ENCODE results near the gene RPL27A.

The RPL27A gene

GRCh38 chr11:8694137-8694536, 11.5 kb downstream of the RPL27A start:
- H3K4me3 ChIP-seq (ENCODE audit: low read depth, low read length) = no peak overlapping the region
- in situ Hi-C loops (cut with HindIII; ENCODE audit: low sequenced_read_pairs) = no loop called here
- DNase-seq (ENCODE audit: low read depth, low spot score) = no peak
- TF ChIP-seq CTCF (IDR thresholded peaks at IDR 0.05; ENCODE audit: low read depth, low read length) = no peak

GRCh38 chr11:8697054-8697453, 14.5 kb downstream of the RPL27A start:
- in situ Hi-C loops (cut with HindIII; ENCODE audit: low sequenced_read_pairs) = no loop called here
- no peak overlapping the region for H3K4me3 ChIP-seq (ENCODE audit: low read depth, low read length)
- DNase-seq (ENCODE audit: low read depth, low spot score) = no peak
- no peak for TF ChIP-seq CTCF (IDR thresholded peaks at IDR 0.05; ENCODE audit: low read depth, low read length)

DNA sequence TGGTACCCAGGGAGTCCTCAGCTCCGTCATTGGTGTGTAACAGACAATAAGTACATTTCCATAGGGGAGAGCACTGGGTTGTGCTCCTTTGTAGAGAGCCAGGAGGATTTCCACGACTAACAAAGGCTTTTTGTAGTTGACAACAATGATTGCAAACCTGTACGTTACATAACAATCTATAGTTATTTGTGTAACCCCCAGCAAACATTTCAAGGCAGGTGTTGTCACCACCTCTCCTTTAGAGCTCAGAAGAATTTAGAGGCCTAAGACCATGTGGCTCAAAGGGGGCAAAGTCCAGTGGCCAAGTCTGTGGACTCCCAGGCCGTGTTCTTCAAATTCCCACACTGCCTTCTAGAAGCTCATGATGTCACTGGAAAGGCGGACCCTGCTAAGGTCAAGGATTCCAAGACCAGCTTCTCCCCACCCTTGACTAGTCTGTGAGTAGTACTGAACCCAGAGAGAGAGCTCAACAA, 15.8 kb downstream of the RPL27A start:
- H3K4me3 ChIP-seq (ENCODE audit: low read depth, low read length) = no peak overlapping the region
- in situ Hi-C loops (cut with HindIII; ENCODE audit: low sequenced_read_pairs) = no loop called here
- TF ChIP-seq CTCF (IDR thresholded peaks at IDR 0.05; ENCODE audit: low read depth, low read length) = no peak
- no peak for DNase-seq (ENCODE audit: low read depth, low spot score)

DNA sequence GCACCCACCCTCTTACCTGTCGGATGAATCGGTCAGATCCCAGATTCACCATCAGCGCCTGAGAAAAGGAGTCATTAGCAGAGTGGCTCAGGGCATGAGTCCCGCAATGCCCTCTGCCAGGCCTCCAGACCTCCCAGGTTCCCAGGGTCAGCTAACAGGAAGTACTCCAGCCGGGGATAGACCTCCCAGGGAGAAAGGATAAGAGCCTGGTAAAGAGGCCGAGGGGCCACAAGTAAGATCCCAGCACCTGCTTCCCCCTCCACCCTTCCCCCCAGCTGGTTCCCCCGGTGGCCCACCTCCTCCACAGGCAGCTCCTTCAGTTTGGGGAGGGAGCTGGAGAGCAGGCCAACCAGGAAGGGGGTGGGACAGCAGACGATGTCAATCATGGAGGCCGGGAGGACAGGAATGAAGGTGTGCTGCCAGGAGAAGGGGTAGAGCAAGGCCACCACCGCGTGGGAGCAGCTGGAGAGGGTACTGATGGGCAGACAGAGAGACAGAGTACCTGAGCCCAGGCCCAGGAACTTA, 16.4 kb downstream of the RPL27A start:
- DNase-seq (ENCODE audit: low read depth, low spot score) = no peak
- no peak for TF ChIP-seq CTCF (IDR thresholded peaks at IDR 0.05; ENCODE audit: low read depth, low read length)
- no peak overlapping the region for H3K4me3 ChIP-seq (ENCODE audit: low read depth, low read length)
- in situ Hi-C loops (cut with HindIII; ENCODE audit: low sequenced_read_pairs) = no loop called here

GRCh38 chr11:8699903-8700302, 17.3 kb downstream of the RPL27A start:
- in situ Hi-C loops (cut with HindIII; ENCODE audit: low sequenced_read_pairs) = no loop called here
- no peak for TF ChIP-seq CTCF (IDR thresholded peaks at IDR 0.05; ENCODE audit: low read depth, low read length)
- peak; percentile 75 for DNase-seq (ENCODE audit: low read depth, low spot score)
- no peak overlapping the region for H3K4me3 ChIP-seq (ENCODE audit: low read depth, low read length)

- no peak for DNase-seq (ENCODE audit: low read depth, low spot score)
- TF ChIP-seq CTCF (IDR thresholded peaks at IDR 0.05; ENCODE audit: low read depth, low read length) = no peak
- no peak overlapping the region for H3K4me3 ChIP-seq (ENCODE audit: low read depth, low read length)
- in situ Hi-C loops (cut with HindIII; ENCODE audit: low sequenced_read_pairs) = no loop called here
Observed at GRCh38 chr11:8701891-8702597, 19.5 kb downstream of the RPL27A start.

All from astrocyte of the spinal cord (primary cell).